ENCODE results near the gene NCAPD3.

Gene NCAPD3

DNA sequence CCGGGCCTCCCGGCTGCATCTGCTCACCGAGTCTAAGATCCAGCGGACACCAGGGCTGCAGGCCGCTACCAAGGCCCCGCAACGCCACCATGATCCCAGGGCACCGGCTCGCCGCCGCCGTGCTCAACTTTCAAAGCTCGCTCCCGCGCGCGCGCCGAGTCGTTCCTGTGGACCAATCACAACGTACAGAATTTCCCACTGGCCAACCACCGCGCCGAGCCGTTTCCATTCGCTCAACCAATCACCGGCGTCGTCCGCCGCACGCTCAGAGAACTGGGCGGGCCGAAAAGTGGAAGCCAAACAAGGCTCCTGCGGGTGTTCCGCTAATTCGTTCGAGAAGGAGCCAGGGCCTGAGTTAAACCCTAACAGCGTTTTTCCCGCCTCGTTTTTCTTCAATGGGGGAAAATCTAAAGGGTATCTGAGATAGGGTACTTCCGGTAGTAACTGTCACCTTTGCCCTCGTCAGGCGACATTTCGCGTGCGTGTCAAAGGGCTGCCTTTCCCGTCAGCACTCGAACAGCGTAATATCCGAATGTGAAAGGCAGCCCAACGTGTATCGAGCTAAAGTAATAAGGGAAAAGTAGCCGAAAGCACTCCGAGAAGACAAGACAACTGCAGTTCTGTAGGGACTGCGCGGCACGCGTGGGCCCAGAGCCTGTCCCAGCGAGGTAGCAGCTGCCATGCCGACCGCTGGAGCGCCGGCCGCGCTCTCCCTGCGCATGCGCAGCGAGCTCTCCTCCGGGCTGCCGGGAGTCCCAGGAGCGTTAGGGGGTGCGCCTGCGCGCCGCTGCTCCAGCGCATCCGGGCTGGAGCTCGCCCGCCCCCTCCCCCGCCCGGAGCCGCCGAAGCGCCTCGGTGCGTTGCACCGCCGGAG is at the start of gene NCAPD3, which contains the start of gene VPS26B:
Gene NCAPD3, minus strand, starts transcription at position 132 of the 874 bp plus-strand sequence. Its CDS starts 41 bp downstream, at position 91.
Gene VPS26B, plus strand, starts transcription at position 836 of the 874 bp plus-strand sequence. CDS start 452 bp downstream, outside the sequence.
- TF ChIP-seq TEAD4 (IDR thresholded peaks at IDR 0.05) (no peak), EGR1 (IDR thresholded peaks at IDR 0.05) (no peak), NFIC (IDR thresholded peaks at IDR 0.05) (no peak), REST (IDR thresholded peaks at IDR 0.05; ENCODE audit: low read depth) (no peak), EP300 (IDR thresholded peaks at IDR 0.05; ENCODE audit: borderline replicate concordance) (no peak), RAD21 (IDR thresholded peaks at IDR 0.05; ENCODE audit: low read depth) (no peak), YY1 (IDR thresholded peaks at IDR 0.05; ENCODE audit: low read depth) (peak; percentile 78), FOXM1 (IDR thresholded peaks at IDR 0.05; ENCODE audit: borderline replicate concordance, low read depth) (no peak), CEBPB (IDR thresholded peaks at IDR 0.05) (no peak), MAX (IDR thresholded peaks at IDR 0.05) (peak; percentile 86), TCF12 (IDR thresholded peaks at IDR 0.05; ENCODE audit: low read depth) (0 out of 2 replicates have a peak, but pooled peaks have one; percentile 19), ZBTB7A (IDR thresholded peaks at IDR 0.05; ENCODE audit: low read depth) (no peak), TAF1 (IDR thresholded peaks at IDR 0.05; ENCODE audit: low read depth) (peak; percentile 55; the same call in 1 of the 2 replicates), CREB1 (IDR thresholded peaks at IDR 0.05; ENCODE audit: low read depth) (no peak)
- TF ChIP-seq, protein P1, sequence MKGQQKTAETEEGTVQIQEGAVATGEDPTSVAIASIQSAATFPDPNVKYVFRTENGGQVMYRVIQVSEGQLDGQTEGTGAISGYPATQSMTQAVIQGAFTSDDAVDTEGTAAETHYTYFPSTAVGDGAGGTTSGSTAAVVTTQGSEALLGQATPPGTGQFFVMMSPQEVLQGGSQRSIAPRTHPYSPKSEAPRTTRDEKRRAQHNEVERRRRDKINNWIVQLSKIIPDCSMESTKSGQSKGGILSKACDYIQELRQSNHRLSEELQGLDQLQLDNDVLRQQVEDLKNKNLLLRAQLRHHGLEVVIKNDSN (IDR thresholded peaks at IDR 0.05) = no peak

GRCh38 chr11:134273317-134273712 is 49.5 kb upstream of the NCAPD3 start:
- TF ChIP-seq FOXM1 (IDR thresholded peaks at IDR 0.05; ENCODE audit: borderline replicate concordance, low read depth) = no peak
- TF ChIP-seq EGR1 (IDR thresholded peaks at IDR 0.05) = no peak
- no peak for TF ChIP-seq TAF1 (IDR thresholded peaks at IDR 0.05; ENCODE audit: low read depth)
- no peak for TF ChIP-seq REST (IDR thresholded peaks at IDR 0.05; ENCODE audit: low read depth)
- TF ChIP-seq EP300 (IDR thresholded peaks at IDR 0.05; ENCODE audit: borderline replicate concordance) = no peak
- TF ChIP-seq RAD21 (IDR thresholded peaks at IDR 0.05; ENCODE audit: low read depth) = no peak
- no peak for TF ChIP-seq TCF12 (IDR thresholded peaks at IDR 0.05; ENCODE audit: low read depth)
- TF ChIP-seq, protein P1 (IDR thresholded peaks at IDR 0.05) = no peak
- TF ChIP-seq ZBTB7A (IDR thresholded peaks at IDR 0.05; ENCODE audit: low read depth) = no peak
- no peak for TF ChIP-seq CEBPB (IDR thresholded peaks at IDR 0.05)
- no peak for TF ChIP-seq TEAD4 (IDR thresholded peaks at IDR 0.05)
- TF ChIP-seq CREB1 (IDR thresholded peaks at IDR 0.05; ENCODE audit: low read depth) = no peak
- no peak for TF ChIP-seq MAX (IDR thresholded peaks at IDR 0.05)
- no peak for TF ChIP-seq NFIC (IDR thresholded peaks at IDR 0.05)
- TF ChIP-seq YY1 (IDR thresholded peaks at IDR 0.05; ENCODE audit: low read depth) = no peak

- TF ChIP-seq YY1 (IDR thresholded peaks at IDR 0.05; ENCODE audit: low read depth) = no peak
- TF ChIP-seq, protein P1 (IDR thresholded peaks at IDR 0.05) = no peak
- TF ChIP-seq TAF1 (IDR thresholded peaks at IDR 0.05; ENCODE audit: low read depth) = no peak
- TF ChIP-seq ZBTB7A (IDR thresholded peaks at IDR 0.05; ENCODE audit: low read depth) = no peak
- no peak for TF ChIP-seq FOXM1 (IDR thresholded peaks at IDR 0.05; ENCODE audit: borderline replicate concordance, low read depth)
Measured at GRCh38 chr11:134272381-134273316, 48.9 kb upstream of the NCAPD3 start.

DNA sequence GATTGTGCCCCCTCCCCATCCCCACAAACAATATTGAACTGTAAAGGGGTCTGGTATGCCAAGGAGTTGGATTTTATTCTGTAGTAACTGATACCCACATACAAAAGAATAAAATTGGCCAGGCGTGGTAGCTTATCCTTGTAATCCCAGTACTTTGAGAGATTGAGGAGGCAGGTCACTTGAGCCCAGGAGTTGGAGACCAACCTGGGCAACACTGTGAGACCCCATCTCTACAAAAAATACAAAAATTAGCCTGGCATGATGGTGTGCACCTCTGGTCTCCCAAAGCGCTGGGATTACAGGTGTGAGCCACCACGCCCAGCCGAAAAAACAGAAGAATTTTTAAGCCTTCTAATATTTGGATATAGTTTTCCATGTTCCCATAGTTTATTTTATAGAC is 48.2 kb upstream of the NCAPD3 start:
- TF ChIP-seq, protein P1 (IDR thresholded peaks at IDR 0.05) = no peak
- TF ChIP-seq CREB1 (IDR thresholded peaks at IDR 0.05; ENCODE audit: low read depth) = no peak
- TF ChIP-seq EP300 (IDR thresholded peaks at IDR 0.05; ENCODE audit: borderline replicate concordance) = no peak
- TF ChIP-seq TAF1 (IDR thresholded peaks at IDR 0.05; ENCODE audit: low read depth) = no peak
- TF ChIP-seq REST (IDR thresholded peaks at IDR 0.05; ENCODE audit: low read depth) = no peak
- no peak for TF ChIP-seq CEBPB (IDR thresholded peaks at IDR 0.05)
- no peak for TF ChIP-seq ZBTB7A (IDR thresholded peaks at IDR 0.05; ENCODE audit: low read depth)

All from Ishikawa (cell line).